MCF 10A (cell line): ENCODE results near the gene CCDC50. TPM values are rescaled to one million over a fixed set of nuclear protein-coding genes. Genes with fewer than 3 reads are reported as not detected.

Experiments
- BruUV-seq: library from RNA; stranded (reverse); fragments of 400-500 nt; replicated peaks from 2 replicates; lab custom pipeline; 2021; lab: Mats Ljungman, UMichigan
- CTCF ChIA-PET: fragments of 300-600 bp; sonication (Branson Sonifier 250); formaldehyde crosslinking; extraction: SDS; loops from one replicate; lab custom pipeline; 2021; ENCODE audit warnings: antibody characterized with exemption, inconsistent platforms; lab: Yijun Ruan, JAX
- POLR2A ChIA-PET: fragments of 300-600, 350-650 bp; sonication (Branson Sonifier 250); formaldehyde crosslinking; extraction: SDS; loops from one replicate; lab custom pipeline; 2020; ENCODE audit warnings: antibody characterized with exemption, inconsistent platforms; lab: Yijun Ruan, JAX
- DNase-seq: peaks from one replicate; pipeline ENCODE4 v3.0.0-alpha.2; 2018; ENCODE audit not compliant: unreplicated experiment
- H3K27ac Mint-ChIP-seq: one replicate; pipeline ENCODE4 v1.8.0; 2022; ENCODE audit warnings: mild to moderate bottlenecking, low read depth, mixed read lengths; ENCODE audit not compliant: unreplicated experiment
- H3K27me3 Mint-ChIP-seq: one replicate; pipeline ENCODE4 v1.8.0; 2022; ENCODE audit warnings: mixed read lengths; ENCODE audit not compliant: insufficient read depth, unreplicated experiment
- H3K36me3 Mint-ChIP-seq: one replicate; pipeline ENCODE4 v1.8.0; 2022; ENCODE audit warnings: mild to moderate bottlenecking, moderate library complexity, mixed read lengths; ENCODE audit not compliant: insufficient read depth, unreplicated experiment
- H3K4me1 Mint-ChIP-seq: one replicate; pipeline ENCODE4 v1.8.0; 2022; ENCODE audit warnings: mixed read lengths; ENCODE audit not compliant: insufficient read depth, unreplicated experiment
- H3K4me3 Mint-ChIP-seq: one replicate; pipeline ENCODE4 v1.8.0; 2022; ENCODE audit warnings: mild to moderate bottlenecking, moderate library complexity, mixed read lengths; ENCODE audit not compliant: unreplicated experiment
- H3K9me3 Mint-ChIP-seq: one replicate; pipeline ENCODE4 v1.8.0; 2022; ENCODE audit warnings: mixed read lengths; ENCODE audit not compliant: unreplicated experiment
- intact Hi-C: fragments of 100-400 bp; cut with micrococcal nuclease; formaldehyde crosslinking; loops from 2 replicates; pipeline ENCODE4 v1.14.1; 2022
- total RNA-seq: library from RNA; stranded (reverse); gene quantifications from 2 replicates; pipeline ENCODE4 v1.2.3, GENCODE V29; 2022
- TF ChIP-seq, protein P1 (sequence below): fragments of 200-600 bp; IDR thresholded peaks from one replicate; pipeline ENCODE4 v1.8.0; 2022; ENCODE audit warnings: antibody characterized with exemption, mild to moderate bottlenecking; ENCODE audit not compliant: unreplicated experiment

The CCDC50 gene
- total RNA-seq, 1 experiment from 2014 or later: 115 TPM

DNA sequence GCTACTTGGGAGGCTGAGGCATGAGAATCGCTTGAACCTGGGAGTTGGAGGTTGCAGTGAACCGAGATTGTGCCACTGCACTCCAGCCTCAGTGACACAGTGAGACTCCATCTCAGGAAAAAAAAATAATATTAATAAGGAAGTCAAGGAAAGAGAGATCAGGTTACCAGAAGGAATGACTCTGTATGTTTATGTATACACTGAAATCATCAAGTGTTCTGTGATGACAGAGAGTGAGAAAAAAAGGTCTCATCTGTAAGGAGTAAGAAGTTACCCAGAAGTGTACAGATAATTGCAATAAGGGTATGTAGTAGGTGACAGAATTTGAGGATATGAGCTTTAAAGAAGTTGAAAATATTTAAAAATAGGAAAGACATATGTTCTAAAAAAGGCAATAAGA is 4.3 kb upstream of the CCDC50 start:
- ChIA-PET POLR2A (no interaction called here), CTCF (interaction anchor here (0.9 kb wide), 1 partner anchor 9 kb away, joined by 3 read pairs; no protein-coding TSS in a partner anchor)
- Mint-ChIP-seq H3K27me3 (no peaks in the 10 kb centered on the region), H3K27ac (no peak overlapping the region), H3K36me3 (no peaks in the 10 kb centered on the region), H3K4me3 (no peak overlapping the region), H3K4me1 (peaks cover 20% of the 10 kb centered on the region), H3K9me3 (no peaks in the 10 kb centered on the region)
- TF ChIP-seq, protein P1, sequence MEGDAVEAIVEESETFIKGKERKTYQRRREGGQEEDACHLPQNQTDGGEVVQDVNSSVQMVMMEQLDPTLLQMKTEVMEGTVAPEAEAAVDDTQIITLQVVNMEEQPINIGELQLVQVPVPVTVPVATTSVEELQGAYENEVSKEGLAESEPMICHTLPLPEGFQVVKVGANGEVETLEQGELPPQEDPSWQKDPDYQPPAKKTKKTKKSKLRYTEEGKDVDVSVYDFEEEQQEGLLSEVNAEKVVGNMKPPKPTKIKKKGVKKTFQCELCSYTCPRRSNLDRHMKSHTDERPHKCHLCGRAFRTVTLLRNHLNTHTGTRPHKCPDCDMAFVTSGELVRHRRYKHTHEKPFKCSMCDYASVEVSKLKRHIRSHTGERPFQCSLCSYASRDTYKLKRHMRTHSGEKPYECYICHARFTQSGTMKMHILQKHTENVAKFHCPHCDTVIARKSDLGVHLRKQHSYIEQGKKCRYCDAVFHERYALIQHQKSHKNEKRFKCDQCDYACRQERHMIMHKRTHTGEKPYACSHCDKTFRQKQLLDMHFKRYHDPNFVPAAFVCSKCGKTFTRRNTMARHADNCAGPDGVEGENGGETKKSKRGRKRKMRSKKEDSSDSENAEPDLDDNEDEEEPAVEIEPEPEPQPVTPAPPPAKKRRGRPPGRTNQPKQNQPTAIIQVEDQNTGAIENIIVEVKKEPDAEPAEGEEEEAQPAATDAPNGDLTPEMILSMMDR: no peak
- intact Hi-C loops: loop anchor here (5.0 kb wide), 1 partner anchor 608 kb away; no protein-coding TSS in a partner anchor
- DNase-seq: no peak
- BruUV-seq: no TSS peak

DNA sequence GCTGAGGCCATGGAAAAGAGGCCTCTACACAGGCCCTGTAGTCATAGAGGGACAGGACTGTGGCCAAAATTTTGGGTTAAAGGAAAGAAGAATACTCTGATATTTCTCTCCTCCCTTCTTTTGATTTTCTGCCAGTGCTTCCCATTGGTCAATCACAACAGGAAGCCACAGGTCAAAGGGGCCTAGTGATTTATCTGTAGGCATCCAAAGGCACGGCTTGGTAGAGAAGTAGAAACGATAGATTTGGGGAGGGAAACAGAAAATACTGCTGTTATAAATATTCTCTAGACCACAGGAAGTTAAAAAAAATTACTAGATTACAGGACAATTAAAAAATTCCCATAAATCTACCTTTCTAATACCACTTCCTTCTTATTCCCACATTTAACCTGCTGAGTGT is 1.7 kb upstream of the CCDC50 start:
- POLR2A ChIA-PET: interaction anchor here (1.9 kb wide), 1 partner anchor 31 kb away, joined by 9 read pairs; no protein-coding TSS in a partner anchor

DNA sequence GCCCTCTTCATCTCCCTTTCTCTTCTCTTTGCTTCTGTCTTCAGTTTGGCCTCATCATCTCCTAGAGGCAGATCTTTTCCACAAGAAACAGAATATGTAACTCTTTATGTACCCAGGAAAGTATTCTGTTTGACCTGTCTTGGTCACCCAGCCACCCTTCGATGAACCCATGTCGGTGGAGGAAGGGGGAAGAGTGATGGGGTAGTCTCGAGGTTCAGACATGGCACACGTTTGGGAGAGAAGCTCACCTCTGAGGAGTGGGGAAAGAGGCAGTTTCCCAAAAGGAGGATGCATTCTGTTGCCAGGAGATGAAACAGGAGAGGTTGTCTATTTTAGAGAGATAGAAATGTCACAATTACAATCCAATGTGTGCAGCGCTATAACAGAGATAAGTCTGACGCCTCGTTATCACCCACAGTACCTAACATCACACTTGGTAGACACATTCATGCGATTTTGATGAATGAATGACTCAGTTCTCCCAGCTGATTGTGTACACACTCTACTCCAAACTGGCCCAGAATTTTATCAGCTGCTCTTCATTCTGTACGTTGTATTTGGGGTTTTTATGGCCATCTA is 722 bp upstream of the CCDC50 start:
- DNase-seq: no peak
- Mint-ChIP-seq H3K9me3 (no peaks in the 10 kb centered on the region), H3K4me3 (peak overlapping the region; percentile 76), H3K36me3 (no peaks in the 10 kb centered on the region), H3K27ac (peak overlapping the region; percentile 91), H3K4me1 (peaks cover 35% of the 10 kb centered on the region), H3K27me3 (no peaks in the 10 kb centered on the region)
- ChIA-PET POLR2A (interaction anchor here (0.6 to 5.1 kb wide), 14 partner anchors 9 to 1529 kb away, joined by 3 to 40 read pairs (median 4); no protein-coding TSS in a partner anchor), CTCF (interaction anchor here (0.9 to 1.4 kb wide), 2 partner anchors 12 to 72 kb away, joined by 4 read pairs; no protein-coding TSS in a partner anchor)
- intact Hi-C loops: loop anchor here (5.0 kb wide), 1 partner anchor 611 kb away; no protein-coding TSS in a partner anchor
- BruUV-seq: no TSS peak
- TF ChIP-seq, protein P1: no peak

More for the DNA sequence above, 1.7 kb upstream of the CCDC50 start:
- no peaks in the 10 kb centered on the region for H3K27me3 Mint-ChIP-seq
- H3K9me3 Mint-ChIP-seq: no peaks in the 10 kb centered on the region
- H3K4me1 Mint-ChIP-seq: peaks cover 26% of the 10 kb centered on the region
- H3K27ac Mint-ChIP-seq: no peak overlapping the region
- CTCF ChIA-PET: no interaction called here
- DNase-seq: no peak
- no peaks in the 10 kb centered on the region for H3K36me3 Mint-ChIP-seq
- no peak overlapping the region for H3K4me3 Mint-ChIP-seq
- TF ChIP-seq, protein P1: no peak
- BruUV-seq: no TSS peak
- intact Hi-C loops: loop anchor here (5.0 kb wide), 1 partner anchor 610 kb away; no protein-coding TSS in a partner anchor

DNA sequence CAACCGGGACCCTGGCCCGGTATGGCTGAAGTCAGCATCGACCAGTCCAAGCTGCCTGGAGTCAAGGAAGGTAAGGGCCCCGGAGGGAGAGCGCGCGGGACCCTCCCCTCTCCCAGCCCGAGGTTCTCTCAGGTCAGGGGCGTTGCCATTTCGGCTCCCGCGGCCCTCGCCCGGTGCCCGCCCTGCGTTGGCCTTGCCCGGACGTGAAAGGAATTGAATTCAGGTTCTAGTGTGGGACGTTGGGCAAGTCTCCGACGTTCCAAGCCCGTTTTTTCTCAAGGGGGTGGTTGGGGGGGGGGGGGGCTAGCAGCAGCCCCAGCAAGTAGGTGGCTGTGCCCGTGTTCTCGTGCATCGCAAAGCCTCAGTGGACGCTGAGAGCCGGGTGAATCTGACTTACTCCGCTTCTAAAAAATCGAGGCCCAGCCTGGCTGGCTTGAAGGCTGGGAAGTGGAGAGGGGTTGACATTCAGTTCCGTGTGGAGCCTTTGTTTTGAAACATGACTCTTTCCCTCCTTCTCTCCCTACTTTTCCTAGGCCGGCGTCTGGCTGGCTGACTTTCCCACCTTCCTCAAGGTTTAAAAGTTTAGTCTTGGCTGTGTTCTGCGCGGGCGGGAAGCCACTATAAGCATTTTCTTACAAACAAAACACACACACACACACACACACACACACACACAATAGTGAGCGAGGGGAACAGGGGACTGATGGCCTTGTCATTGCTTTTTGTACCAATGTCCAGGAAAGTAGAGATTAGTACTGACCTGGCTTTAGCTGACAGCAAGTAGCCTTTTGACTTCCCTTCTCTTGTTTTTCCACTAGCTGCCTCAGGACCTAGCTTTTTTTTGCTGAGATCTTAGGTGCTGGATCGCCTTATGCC is 698 bp downstream of the CCDC50 start, which contains the start of gene UTS2B:
TSS of gene UTS2B (minus strand) at position 873 of the 876 bp plus-strand sequence. CDS start 48,337 bp downstream, outside the sequence.
- H3K27ac Mint-ChIP-seq: peak within 1 kb of the TSS; percentile 91
- H3K27me3 Mint-ChIP-seq: no peaks in the 10 kb centered on the region
- no peaks in the 10 kb centered on the region for H3K9me3 Mint-ChIP-seq
- DNase-seq: peak; percentile 62
- CTCF ChIA-PET: interaction anchor here (0.6 to 1.4 kb wide), 4 partner anchors 14 to 1711 kb away, joined by 3 to 4 read pairs (median 3); no protein-coding TSS in a partner anchor
- intact Hi-C loops: loop anchor here (2.0 to 5.0 kb wide), 3 partner anchors 27 to 613 kb away; no protein-coding TSS in a partner anchor
- H3K4me1 Mint-ChIP-seq: peaks cover 45% of the 10 kb centered on the region
- POLR2A ChIA-PET: interaction anchor here (0.7 to 5.1 kb wide), 17 partner anchors 10 to 263 kb away, joined by 3 to 40 read pairs (median 4); no protein-coding TSS in a partner anchor
- peak within 1 kb of the TSS; percentile 76 for H3K4me3 Mint-ChIP-seq
- BruUV-seq: no TSS peak
- TF ChIP-seq, protein P1: no peak
- H3K36me3 Mint-ChIP-seq: no peaks in the 10 kb centered on the region
